Muscle of leg (tissue), 11 donors: Measurements from ENCODE around the gene PARP4. TPM values are rescaled to one million over a fixed set of nuclear protein-coding genes. Genes with fewer than 3 reads are reported as not detected.
"Not testable (repeated sequence)": the region's sequence is repeated elsewhere in the genome, so short reads cannot be mapped to it uniquely, and the experiment has no call there.

Source experiments
- DNase-seq: peaks from one replicate; pipeline ENCODE4 v3.0.0; 2013
- H3K27ac ChIP-seq: one replicate; pipeline ENCODE4 v1.5.1; 2013; ENCODE audit warnings: mild to moderate bottlenecking, low read length, control low read depth
- H3K27me3 ChIP-seq: one replicate; pipeline ENCODE4 v1.6.1; 2013; ENCODE audit warnings: low read length; ENCODE audit not compliant: control insufficient read depth, insufficient read depth
- H3K36me3 ChIP-seq: one replicate; pipeline ENCODE4 v1.6.1; 2013; ENCODE audit warnings: low read length; ENCODE audit not compliant: control insufficient read depth, insufficient read depth
- H3K4me1 ChIP-seq: one replicate; pipeline ENCODE4 v1.6.1; 2013; ENCODE audit warnings: low read length; ENCODE audit not compliant: control insufficient read depth, insufficient read depth
- H3K4me3 ChIP-seq: one replicate; pipeline ENCODE4 v1.5.1; 2013; ENCODE audit warnings: low read length, control low read depth
- H3K9me3 ChIP-seq: replicated peaks from 2 replicates; pipeline ENCODE4 v1.6.1; 2013; ENCODE audit warnings: low read depth, low read length; ENCODE audit not compliant: control insufficient read depth
- WGBS: methylation state at CpG from one replicate; pipeline ENCODE4 v1.1.5; 2013; ENCODE audit warnings: missing lambda C conversion rate; ENCODE audit not compliant: insufficient coverage; 5-methylcytosine and 5-hydroxymethylcytosine counted together
- polyA plus RNA-seq, 8 donors: library from polyadenylated mRNA; unstranded; fragments of 120-200 nt; gene quantifications; one replicate each; pipeline versions ENCODE4 v1.2.1 to v1.2.3, GENCODE V29; 2013; ENCODE audit warnings: inconsistent platforms in 1 of 8, low replicate concordance in 1 of 8; ENCODE audit not compliant: insufficient read length in 8 of 8, insufficient read depth in 1 of 8
- total RNA-seq: library from RNA; stranded (reverse); fragments of 120-200 nt; gene quantifications from one replicate; pipeline ENCODE4 v1.2.4, GENCODE V29; 2013

The PARP4 gene
- total and polyA plus RNA-seq, 9 donors = 20.0 to 30.9 (median 24.9) TPM

DNA sequence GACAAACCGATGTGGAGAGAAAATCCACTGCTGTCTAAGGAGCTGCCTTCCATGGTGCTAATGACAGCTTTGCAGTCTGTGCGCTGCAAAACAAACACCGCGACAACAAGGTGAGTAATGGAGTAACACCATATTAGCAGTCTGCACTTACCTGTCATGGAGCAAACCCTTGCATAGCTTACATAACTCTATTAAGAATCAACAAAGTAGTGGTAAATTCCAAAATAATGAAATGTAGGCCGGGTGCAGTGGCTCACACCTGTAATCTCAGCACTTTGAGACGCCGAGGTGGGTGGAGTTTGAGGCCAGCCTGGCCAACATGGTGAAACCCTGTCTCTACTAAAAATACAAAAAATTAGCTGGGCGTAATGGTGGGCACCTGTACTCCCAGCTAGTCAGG, 56.2 kb downstream of the PARP4 start:
- H3K4me1 ChIP-seq = no peaks in the 10 kb centered on the region
- H3K4me3 ChIP-seq = no peak overlapping the region
- DNase-seq = no peak
- H3K27me3 ChIP-seq = no peaks in the 10 kb centered on the region
- H3K36me3 ChIP-seq = peaks cover 40% of the 10 kb centered on the region
- 94% methylated on average over 3 of the region's 8 CpGs for WGBS
- H3K9me3 ChIP-seq = no peaks in the 10 kb centered on the region
- no peak overlapping the region for H3K27ac ChIP-seq

DNA sequence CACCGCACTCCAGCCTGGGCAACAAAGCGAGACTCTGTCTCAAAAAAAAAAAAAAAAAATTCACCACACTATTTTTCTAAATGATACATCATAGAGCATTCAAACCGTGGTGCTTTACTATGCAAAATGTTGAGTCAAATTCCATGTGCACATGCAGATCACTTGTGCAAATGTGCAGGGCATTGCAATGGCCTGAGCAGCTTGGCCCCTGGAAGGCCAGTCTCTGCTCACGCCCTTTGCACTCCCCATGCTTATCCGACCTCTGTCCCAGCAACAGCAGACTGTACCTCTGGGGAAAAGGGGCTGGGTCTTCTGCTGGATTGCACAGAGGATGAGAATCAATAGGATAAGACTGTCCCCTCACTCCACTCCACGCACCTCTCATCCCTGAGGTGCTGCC, 58.5 kb downstream of the PARP4 start:
- Histone ChIP-seq H3K9me3 (no peaks in the 10 kb centered on the region), H3K27me3 (no peaks in the 10 kb centered on the region), H3K27ac (no peak overlapping the region), H3K4me3 (no peak overlapping the region), H3K36me3 (peaks cover 42% of the 10 kb centered on the region), H3K4me1 (peaks cover 7% of the 10 kb centered on the region)
- 78% methylated on average over 2 of the region's 6 CpGs for WGBS
- DNase-seq = no peak

DNA sequence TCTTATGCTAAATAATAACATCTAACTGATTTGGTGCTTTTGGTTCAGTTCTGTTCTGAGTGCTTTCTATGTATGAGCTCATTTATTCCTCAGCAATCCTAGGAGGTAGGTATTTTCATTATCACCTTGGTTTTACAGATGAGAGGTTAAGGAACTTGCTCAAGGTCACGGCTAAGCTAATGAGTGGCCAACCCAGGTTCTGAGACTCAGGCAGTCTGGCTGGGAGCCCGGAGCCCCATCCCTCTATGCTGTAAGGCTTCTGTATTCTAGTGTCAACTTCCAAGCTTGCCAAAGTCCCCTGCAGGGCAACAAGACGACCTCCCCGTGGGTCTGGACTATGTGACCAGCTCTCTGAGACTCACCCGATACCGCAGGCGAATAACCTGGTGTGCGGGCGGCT, 60.5 kb downstream of the PARP4 start:
- no peak overlapping the region for H3K27ac ChIP-seq
- H3K4me1 ChIP-seq = peaks cover 7% of the 10 kb centered on the region
- no peak for DNase-seq
- no peaks in the 10 kb centered on the region for H3K27me3 ChIP-seq
- WGBS = 92% methylated on average over 9 of the region's 9 CpGs
- peaks cover 44% of the 10 kb centered on the region for H3K36me3 ChIP-seq
- H3K4me3 ChIP-seq = no peak overlapping the region
- H3K9me3 ChIP-seq = no peaks in the 10 kb centered on the region

DNA sequence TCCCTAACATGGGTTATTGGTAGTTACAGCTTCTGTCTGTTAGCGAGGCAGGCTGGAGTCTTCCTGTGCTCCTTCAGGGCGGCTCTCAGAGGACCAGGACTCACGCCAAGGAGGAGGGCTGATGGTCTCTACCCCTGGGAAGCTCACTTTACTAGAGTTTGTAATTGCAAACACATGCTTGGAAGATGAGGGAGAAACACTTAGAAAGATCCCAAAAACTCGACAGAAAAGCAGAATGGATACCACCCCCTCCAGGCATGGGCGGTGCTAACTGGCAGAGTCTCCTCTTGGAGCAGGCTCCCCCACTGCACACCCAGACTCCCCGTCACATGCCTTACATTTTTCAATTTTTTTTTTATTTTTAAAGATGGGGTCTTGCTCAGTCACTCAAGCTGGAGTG, 62.0 kb downstream of the PARP4 start:
- Histone ChIP-seq H3K4me1 (peaks cover 7% of the 10 kb centered on the region), H3K27me3 (no peaks in the 10 kb centered on the region), H3K4me3 (no peak overlapping the region), H3K36me3 (peaks cover 45% of the 10 kb centered on the region), H3K9me3 (no peaks in the 10 kb centered on the region), H3K27ac (no peak overlapping the region)
- 30% methylated on average over 2 of the region's 6 CpGs for WGBS
- peak; percentile 90 for DNase-seq

DNA sequence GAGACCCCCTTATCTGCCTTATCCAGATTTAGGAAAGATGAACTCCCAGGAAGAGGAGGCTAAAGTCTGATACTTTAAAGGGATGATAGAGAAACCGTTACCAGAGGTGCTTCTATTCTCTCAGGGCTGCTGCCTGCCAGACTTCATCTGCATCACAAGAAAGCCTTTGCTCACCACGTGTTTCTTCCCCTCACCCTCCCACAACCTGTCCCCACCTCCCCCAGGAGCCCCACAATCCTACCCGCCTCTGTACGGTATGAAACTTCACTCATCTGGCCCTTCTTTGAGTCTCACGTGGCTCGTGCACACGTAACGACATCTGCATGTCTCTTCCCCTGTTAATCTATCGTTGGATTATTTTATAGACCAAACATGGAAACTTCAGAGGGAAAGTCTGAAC, 67.7 kb downstream of the PARP4 start:
- DNase-seq, H3K27ac ChIP-seq, H3K27me3 ChIP-seq, H3K4me3 ChIP-seq, H3K4me1 ChIP-seq, H3K9me3 ChIP-seq: not testable (repeated sequence)
- WGBS = 17% methylated on average over 1 of the region's 9 CpGs
- H3K36me3 ChIP-seq = peaks cover 27% of the 10 kb centered on the region

DNA sequence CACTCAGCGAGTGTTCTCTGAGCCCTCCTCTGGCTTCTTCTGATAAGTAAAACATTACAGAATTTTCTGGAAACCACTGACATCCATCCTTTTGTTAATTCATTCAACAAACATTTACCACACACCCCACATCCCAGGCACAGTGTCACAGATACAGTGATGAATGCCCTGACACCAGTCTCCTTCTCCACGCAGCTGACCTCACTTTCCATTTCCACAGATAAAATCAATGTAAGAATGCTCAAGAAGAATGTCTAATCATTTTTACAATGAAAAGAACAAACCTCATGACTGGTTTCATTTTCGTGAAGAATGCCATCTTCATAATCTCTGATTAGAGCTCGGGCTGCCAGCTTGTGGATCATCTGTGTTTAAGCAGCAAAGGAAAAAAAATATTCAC, 69.2 kb downstream of the PARP4 start:
- Histone ChIP-seq H3K4me1 (no peaks in the 10 kb centered on the region), H3K9me3 (no peaks in the 10 kb centered on the region), H3K4me3 (no peak overlapping the region), H3K27me3 (no peaks in the 10 kb centered on the region), H3K36me3 (peaks cover 35% of the 10 kb centered on the region), H3K27ac (no peak overlapping the region)
- 100% methylated on average over 1 of the region's 4 CpGs for WGBS
- no peak for DNase-seq

DNA sequence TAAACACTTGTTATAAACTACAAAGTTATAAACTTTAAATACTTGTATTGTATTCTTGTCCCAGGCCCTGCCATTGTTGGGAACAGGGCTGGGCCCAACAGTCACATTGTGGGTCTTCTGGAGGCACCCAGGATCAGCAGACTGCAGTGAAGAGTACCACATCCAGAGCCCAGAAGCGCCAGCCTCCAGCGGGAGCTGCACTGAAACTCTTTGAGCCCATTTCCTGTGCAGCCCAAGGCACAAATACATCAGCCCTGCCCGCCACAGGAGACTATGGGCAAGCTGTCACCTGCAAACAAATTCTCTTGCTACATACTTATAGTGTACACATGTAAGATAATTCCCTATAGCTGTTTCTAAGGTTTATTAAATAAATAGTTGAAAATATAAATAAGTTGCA, 86.5 kb downstream of the PARP4 start:
- peaks cover 13% of the 10 kb centered on the region for H3K9me3 ChIP-seq
- not testable (repeated sequence) for H3K27ac ChIP-seq, H3K4me1 ChIP-seq, H3K4me3 ChIP-seq, H3K27me3 ChIP-seq, DNase-seq
- peaks cover 20% of the 10 kb centered on the region for H3K36me3 ChIP-seq
- WGBS = no CpG with 5 or more reads among the region's 3 CpGs

DNA sequence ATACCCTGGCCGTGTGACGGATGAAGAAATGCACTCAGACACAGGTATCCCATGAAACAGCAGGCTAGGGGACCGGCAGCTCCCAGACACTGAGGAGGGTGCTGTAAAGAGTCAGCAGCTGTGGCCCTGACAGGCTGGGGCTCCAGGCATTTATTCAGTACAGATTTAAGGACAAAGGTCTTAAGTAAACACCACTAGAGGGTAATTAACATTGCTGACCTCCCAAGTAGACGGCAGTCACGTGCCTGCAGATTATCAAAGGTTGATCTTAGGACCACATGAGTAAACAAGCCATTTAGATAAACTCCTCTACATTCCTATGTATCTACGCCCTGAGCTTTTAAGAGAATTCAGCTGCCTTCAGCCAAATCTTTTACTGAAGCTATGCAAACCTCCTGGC, 92.9 kb downstream of the PARP4 start:
- H3K9me3 ChIP-seq, DNase-seq, H3K4me1 ChIP-seq, H3K27ac ChIP-seq, H3K4me3 ChIP-seq, H3K27me3 ChIP-seq: not testable (repeated sequence)
- 65% methylated on average over 6 of the region's 6 CpGs for WGBS
- H3K36me3 ChIP-seq = peaks cover 18% of the 10 kb centered on the region

DNA sequence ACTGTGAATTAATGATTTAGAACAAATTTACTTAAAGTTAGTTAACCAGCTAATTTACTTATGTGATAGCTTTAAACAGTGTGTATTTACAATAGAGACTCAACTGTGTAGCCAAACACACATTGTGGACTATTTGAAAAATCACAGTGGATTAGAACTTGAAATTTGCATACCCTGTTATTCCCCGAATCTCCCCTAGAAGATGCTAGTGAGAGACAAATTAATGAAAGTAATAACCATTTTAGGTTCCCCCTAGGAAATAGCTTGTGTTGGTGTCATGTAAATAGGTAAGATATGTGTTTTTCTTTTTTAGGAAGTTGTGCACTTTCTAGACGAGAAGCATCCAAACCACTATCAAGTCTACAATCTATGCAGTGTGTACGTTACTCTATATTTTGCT, 104.7 kb downstream of the PARP4 start:
- H3K27me3 ChIP-seq = no peaks in the 10 kb centered on the region
- H3K36me3 ChIP-seq = no peaks in the 10 kb centered on the region
- no peaks in the 10 kb centered on the region for H3K4me1 ChIP-seq
- no peak overlapping the region for H3K27ac ChIP-seq
- H3K9me3 ChIP-seq = no peaks in the 10 kb centered on the region
- no peak for DNase-seq
- no CpG with 5 or more reads among the region's 3 CpGs for WGBS
- no peak overlapping the region for H3K4me3 ChIP-seq

DNA sequence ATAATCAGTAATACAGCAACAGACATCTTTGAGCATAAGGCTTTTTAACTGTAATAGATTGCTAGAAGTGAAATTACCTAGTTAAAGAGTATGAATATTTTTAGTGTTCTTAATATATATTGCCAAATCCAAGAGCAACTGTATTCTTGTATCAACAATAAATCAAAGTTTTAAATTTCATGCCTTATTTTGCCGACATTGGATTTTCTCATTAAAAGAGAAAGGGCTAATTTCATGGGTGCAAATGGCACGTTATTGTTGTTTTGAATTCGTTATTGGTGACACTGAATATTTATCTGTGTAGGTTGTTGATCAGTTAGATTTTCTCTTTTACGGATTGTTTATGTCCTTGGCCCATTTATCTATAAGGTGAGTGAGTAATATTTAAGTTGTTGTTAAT, 106.1 kb downstream of the PARP4 start:
- H3K27me3 ChIP-seq = no peaks in the 10 kb centered on the region
- H3K4me1 ChIP-seq = no peaks in the 10 kb centered on the region
- no peak overlapping the region for H3K27ac ChIP-seq
- H3K4me3 ChIP-seq = no peak overlapping the region
- DNase-seq = no peak
- no peaks in the 10 kb centered on the region for H3K36me3 ChIP-seq
- no peaks in the 10 kb centered on the region for H3K9me3 ChIP-seq
- no CpG with 5 or more reads among the region's 4 CpGs for WGBS

DNA sequence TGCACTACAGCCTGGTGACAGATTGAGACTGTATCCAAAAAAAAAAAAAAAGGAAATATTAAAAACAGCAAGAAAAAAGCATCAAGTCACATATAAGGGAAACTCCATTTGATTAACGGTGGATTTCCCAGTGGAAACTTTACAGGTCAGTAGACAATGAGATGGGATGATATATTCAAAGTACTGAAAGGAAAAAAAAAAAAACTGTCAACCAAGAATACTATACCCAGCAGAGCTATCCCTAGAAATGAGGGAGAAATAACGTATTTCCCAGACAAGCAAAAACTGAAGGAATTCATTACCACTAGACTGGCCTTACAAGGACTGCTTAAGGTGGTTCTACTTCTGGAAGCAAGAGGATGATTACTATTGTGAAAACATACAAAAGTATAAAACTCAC, 115.8 kb downstream of the PARP4 start:
- no peak for DNase-seq
- no peaks in the 10 kb centered on the region for H3K4me1 ChIP-seq
- H3K27ac ChIP-seq = no peak overlapping the region

More for the DNA sequence above, 115.8 kb downstream of the PARP4 start:
- no peaks in the 10 kb centered on the region for H3K36me3 ChIP-seq
- WGBS = no CpG with 5 or more reads among the region's 2 CpGs
- H3K9me3 ChIP-seq = peaks cover 4% of the 10 kb centered on the region
- no peak overlapping the region for H3K4me3 ChIP-seq
- H3K27me3 ChIP-seq = no peaks in the 10 kb centered on the region
